Spleen (tissue), 7 donors: ENCODE results near the gene TNPO1.
"Not testable (repeated sequence)": the region's sequence is repeated elsewhere in the genome, so short reads cannot be mapped to it uniquely, and the experiment has no call there.

Experiments
- POLR2A ChIP-seq, 3 donors: fragments of 450-650 bp; IDR thresholded peaks; one replicate each; pipeline ENCODE4 v1.5.1; 2017; ENCODE audit warnings: antibody characterized with exemption in 3 of 3, mild to moderate bottlenecking in 1 of 3
- POLR2AphosphoS5 ChIP-seq, 3 donors: sonication (generic); formaldehyde crosslinking; IDR thresholded peaks; one replicate each; pipeline ENCODE4 v1.5.1; 2017; ENCODE audit warnings: antibody characterized with exemption in 3 of 3
- TF ChIP-seq, protein P1 (sequence below), 11 experiments: fragments of 200-600 bp in 7 of 11; fragments of 450-650 bp in 4 of 11; sonication (generic) in 4 of 11; IDR thresholded peaks in 8 of 11; conservative IDR thresholded peaks in 3 of 11; 1 replicate in 7 of 11; 2 replicates in 4 of 11; pipeline versions ENCODE4 v1.4.0 to v1.8.0; 2016 to 2021; ENCODE audit warnings: antibody characterized with exemption in 11 of 11, inconsistent platforms in 4 of 11, mild to moderate bottlenecking in 1 of 11
- donor health status: DM: no; HTN: no; CAD: no; lungs with moderate emphysema.
- donor health status: DM: no; HTN: no; CAD: no.
- donor health status: DM: no; HTN: no; CAD: no.

DNA sequence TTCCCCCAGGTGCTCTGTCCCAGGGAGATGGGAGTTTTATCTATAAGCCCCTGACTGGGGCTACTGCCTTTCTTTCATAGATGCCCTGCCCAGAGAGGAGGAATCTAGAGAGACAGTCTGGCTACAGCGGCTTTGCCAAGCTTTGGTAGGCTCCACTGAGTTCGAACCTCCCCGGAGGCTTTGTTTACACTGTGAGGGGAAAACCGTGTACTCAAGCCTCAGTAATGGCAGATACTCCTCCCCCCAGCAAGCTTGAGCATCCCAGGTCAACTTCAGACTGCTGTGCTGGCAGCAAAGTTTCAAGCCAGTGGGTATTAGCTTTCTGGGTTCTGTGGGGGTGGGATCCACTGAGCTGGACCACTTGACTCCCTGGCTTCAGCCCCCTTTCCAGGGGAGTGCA, 7.8 kb upstream of the TNPO1 start:
- TF ChIP-seq, protein P1, sequence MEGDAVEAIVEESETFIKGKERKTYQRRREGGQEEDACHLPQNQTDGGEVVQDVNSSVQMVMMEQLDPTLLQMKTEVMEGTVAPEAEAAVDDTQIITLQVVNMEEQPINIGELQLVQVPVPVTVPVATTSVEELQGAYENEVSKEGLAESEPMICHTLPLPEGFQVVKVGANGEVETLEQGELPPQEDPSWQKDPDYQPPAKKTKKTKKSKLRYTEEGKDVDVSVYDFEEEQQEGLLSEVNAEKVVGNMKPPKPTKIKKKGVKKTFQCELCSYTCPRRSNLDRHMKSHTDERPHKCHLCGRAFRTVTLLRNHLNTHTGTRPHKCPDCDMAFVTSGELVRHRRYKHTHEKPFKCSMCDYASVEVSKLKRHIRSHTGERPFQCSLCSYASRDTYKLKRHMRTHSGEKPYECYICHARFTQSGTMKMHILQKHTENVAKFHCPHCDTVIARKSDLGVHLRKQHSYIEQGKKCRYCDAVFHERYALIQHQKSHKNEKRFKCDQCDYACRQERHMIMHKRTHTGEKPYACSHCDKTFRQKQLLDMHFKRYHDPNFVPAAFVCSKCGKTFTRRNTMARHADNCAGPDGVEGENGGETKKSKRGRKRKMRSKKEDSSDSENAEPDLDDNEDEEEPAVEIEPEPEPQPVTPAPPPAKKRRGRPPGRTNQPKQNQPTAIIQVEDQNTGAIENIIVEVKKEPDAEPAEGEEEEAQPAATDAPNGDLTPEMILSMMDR (IDR thresholded peaks at IDR 0.05 in 8 of 11, conservative IDR thresholded peaks at IDR 0.05 in 3 of 11), result not testable (repeated sequence)
- not testable (repeated sequence) for TF ChIP-seq POLR2A, POLR2AphosphoS5 (IDR thresholded peaks at IDR 0.05)
